ENCODE results near the gene IGLL5. TPM values are rescaled to one million over a fixed set of nuclear protein-coding genes. Genes with fewer than 3 reads are reported as not detected.
"Not testable (repeated sequence)": the region's sequence is repeated elsewhere in the genome, so short reads cannot be mapped to it uniquely, and the experiment has no call there.

The IGLL5 gene
- total RNA-seq, 1 experiment from 2014 or later, result not detected

GRCh38 chr22:22899342-22900080 lies 11.9 kb downstream of the IGLL5 start:
- H3K9me3 ChIP-seq (ENCODE audit: low read length); H3K9me2 ChIP-seq (replicated peaks; ENCODE audit: low read length); DNase-seq; H3K9ac ChIP-seq (ENCODE audit: low read length); ATAC-seq; CTCF ChIA-PET; H3K27ac ChIP-seq (ENCODE audit: low read length); H3K79me2 ChIP-seq (ENCODE audit: low read length); H3K4me3 ChIP-seq (ENCODE audit: low read length); H3K36me3 ChIP-seq (ENCODE audit: low read depth, low read length); intact Hi-C loops (cut with micrococcal nuclease); H3K4me1 ChIP-seq (ENCODE audit: insufficient read depth, low read length); H2AFZ ChIP-seq (ENCODE audit: low read length); H4K20me1 ChIP-seq (ENCODE audit: low read length); POLR2A ChIA-PET (ENCODE audit: unreplicated experiment); BruUV-seq (replicated peaks); H3K4me2 ChIP-seq (ENCODE audit: low read length); H3F3A ChIP-seq (ENCODE audit: low read length, unreplicated experiment): not testable (repeated sequence)
- peaks cover 22% of the 10 kb centered on the region for H3K27me3 ChIP-seq (ENCODE audit: low read length)

- ATAC-seq; H3K27ac ChIP-seq (ENCODE audit: low read length); H3K36me3 ChIP-seq (ENCODE audit: low read depth, low read length); H3K4me2 ChIP-seq (ENCODE audit: low read length); H2AFZ ChIP-seq (ENCODE audit: low read length); H3K9ac ChIP-seq (ENCODE audit: low read length); intact Hi-C loops (cut with micrococcal nuclease); H3F3A ChIP-seq (ENCODE audit: low read length, unreplicated experiment); DNase-seq; H3K9me2 ChIP-seq (replicated peaks; ENCODE audit: low read length); H3K9me3 ChIP-seq (ENCODE audit: low read length); H3K79me2 ChIP-seq (ENCODE audit: low read length); H3K4me3 ChIP-seq (ENCODE audit: low read length); POLR2A ChIA-PET (ENCODE audit: unreplicated experiment); H4K20me1 ChIP-seq (ENCODE audit: low read length); BruUV-seq (replicated peaks); CTCF ChIA-PET; H3K4me1 ChIP-seq (ENCODE audit: insufficient read depth, low read length): not testable (repeated sequence)
- H3K27me3 ChIP-seq (ENCODE audit: low read length), result peaks cover 15% of the 10 kb centered on the region; the same call in 1 of the 2 replicates
Observed at GRCh38 chr22:22900527-22901205, 13.1 kb downstream of the IGLL5 start.

GRCh38 chr22:22901578-22902218 lies 14.1 kb downstream of the IGLL5 start:
- no peaks in the 10 kb centered on the region for H3K36me3 ChIP-seq (ENCODE audit: low read depth, low read length)
- no peak overlapping the region for H2AFZ ChIP-seq (ENCODE audit: low read length)
- no peaks in the 10 kb centered on the region for H3K9me2 ChIP-seq (replicated peaks; ENCODE audit: low read length)
- DNase-seq (no peak), ATAC-seq (no peak)
- H3K9me3 ChIP-seq (ENCODE audit: low read length), result no peaks in the 10 kb centered on the region
- ChIA-PET CTCF (no interaction called here), POLR2A (ENCODE audit: unreplicated experiment) (no interaction called here)
- H3K4me3 ChIP-seq (ENCODE audit: low read length), result no peak overlapping the region
- intact Hi-C loops (cut with micrococcal nuclease), result no loop called here
- TF ChIP-seq EZH2 (IDR thresholded peaks at IDR 0.05; ENCODE audit: low read length, unreplicated experiment), result no peak
- H3K4me2 ChIP-seq (ENCODE audit: low read length), result no peak overlapping the region
- no peaks in the 10 kb centered on the region for H4K20me1 ChIP-seq (ENCODE audit: low read length)
- no peaks in the 10 kb centered on the region for H3K4me1 ChIP-seq (ENCODE audit: insufficient read depth, low read length)
- H3K79me2 ChIP-seq (ENCODE audit: low read length), result no peaks in the 10 kb centered on the region
- no peak overlapping the region for H3K9ac ChIP-seq (ENCODE audit: low read length)
- no peaks in the 10 kb centered on the region for H3F3A ChIP-seq (ENCODE audit: low read length, unreplicated experiment)
- H3K27ac ChIP-seq (ENCODE audit: low read length), result no peak overlapping the region
- no TSS peak for BruUV-seq (replicated peaks)
- peaks cover 5% of the 10 kb centered on the region; the same call in 1 of the 2 replicates for H3K27me3 ChIP-seq (ENCODE audit: low read length)

GRCh38 chr22:22902247-22903001 lies 14.8 kb downstream of the IGLL5 start:
- H3K27me3 ChIP-seq (ENCODE audit: low read length), result peaks cover 10% of the 10 kb centered on the region
- no peaks in the 10 kb centered on the region for H3K9me2 ChIP-seq (replicated peaks; ENCODE audit: low read length)
- H3F3A ChIP-seq (ENCODE audit: low read length, unreplicated experiment), result no peaks in the 10 kb centered on the region
- no peak for TF ChIP-seq CTCF (conservative IDR thresholded peaks at IDR 0.05; ENCODE audit: low read depth, low read length)
- no peak for TF ChIP-seq EZH2 (IDR thresholded peaks at IDR 0.05; ENCODE audit: low read length, unreplicated experiment)
- no peak for TF ChIP-seq EZH2phosphoT487 (IDR thresholded peaks at IDR 0.05; ENCODE audit: borderline replicate concordance, low read length)
- ATAC-seq (no peak), DNase-seq (no peak)
- intact Hi-C loops (cut with micrococcal nuclease), result no loop called here
- no peaks in the 10 kb centered on the region for H3K4me1 ChIP-seq (ENCODE audit: insufficient read depth, low read length)
- H2AFZ ChIP-seq (ENCODE audit: low read length), result no peak overlapping the region
- CTCF ChIA-PET, result no interaction called here
- no TSS peak for BruUV-seq (replicated peaks)
- POLR2A ChIA-PET (ENCODE audit: unreplicated experiment), result no interaction called here
- H3K27ac ChIP-seq (ENCODE audit: low read length), result no peak overlapping the region
- no peaks in the 10 kb centered on the region for H3K79me2 ChIP-seq (ENCODE audit: low read length)
- H4K20me1 ChIP-seq (ENCODE audit: low read length), result no peaks in the 10 kb centered on the region
- H3K9me3 ChIP-seq (ENCODE audit: low read length), result no peaks in the 10 kb centered on the region
- no peak overlapping the region for H3K4me3 ChIP-seq (ENCODE audit: low read length)
- no peak overlapping the region for H3K9ac ChIP-seq (ENCODE audit: low read length)
- no peaks in the 10 kb centered on the region for H3K36me3 ChIP-seq (ENCODE audit: low read depth, low read length)
- no peak overlapping the region for H3K4me2 ChIP-seq (ENCODE audit: low read length)

All from PC-3 (cell line).